ENCODE results near the gene SLC9A9. TPM values are rescaled to one million over a fixed set of nuclear protein-coding genes. Genes with fewer than 3 reads are reported as not detected.
"Not testable (repeated sequence)": the region's sequence is repeated elsewhere in the genome, so short reads cannot be mapped to it uniquely, and the experiment has no call there.

The SLC9A9 gene
- total and polyA plus RNA-seq, 4 donors = 3.3 to 15.0 (median 6.1) TPM

GRCh38 chr3:143875546-143875945, 27.3 kb upstream of the SLC9A9 start:
- H3K27ac ChIP-seq (ENCODE audit: low read depth in 1 of 2, low read length in 2 of 2) = no peak overlapping the region

GRCh38 chr3:143873553-143873952, 25.3 kb upstream of the SLC9A9 start:
- not testable (repeated sequence) for H3K27me3 ChIP-seq (ENCODE audit: control insufficient read depth in 4 of 4, insufficient read depth in 4 of 4, low read length in 3 of 4); H3K4me1 ChIP-seq (ENCODE audit: control insufficient read depth in 4 of 4, insufficient read depth in 4 of 4, low read length in 3 of 4); H3K9ac ChIP-seq (ENCODE audit: low read depth in 1 of 2, low read length in 2 of 2); H3K9me3 ChIP-seq (ENCODE audit: control insufficient read depth in 4 of 4, low read length in 3 of 4); H3K36me3 ChIP-seq (ENCODE audit: control insufficient read depth in 4 of 4, insufficient read depth in 3 of 4, low read depth in 1 of 4, low read length in 3 of 4); H3K27ac ChIP-seq (ENCODE audit: low read depth in 1 of 2, low read length in 2 of 2); DNase-seq (ENCODE audit: low spot score); H3K4me3 ChIP-seq (ENCODE audit: low read depth in 1 of 3, low read length in 3 of 3)
- WGBS = 88% methylated on average over 5 of the region's 5 CpGs

More at GRCh38 chr3:143875546-143875945, 27.3 kb upstream of the SLC9A9 start:
- H3K9ac ChIP-seq (ENCODE audit: low read depth in 1 of 2, low read length in 2 of 2) = no peak overlapping the region
- H3K4me1 ChIP-seq (ENCODE audit: control insufficient read depth in 4 of 4, insufficient read depth in 4 of 4, low read length in 3 of 4) = peaks cover 0 to 3% (median 0%) of the 10 kb centered on the region in 4 donors
- no peak for DNase-seq (ENCODE audit: low spot score)
- H3K27me3 ChIP-seq (ENCODE audit: control insufficient read depth in 4 of 4, insufficient read depth in 4 of 4, low read length in 3 of 4) = no peaks in the 10 kb centered on the region
- no peaks in the 10 kb centered on the region for H3K36me3 ChIP-seq (ENCODE audit: control insufficient read depth in 4 of 4, insufficient read depth in 3 of 4, low read depth in 1 of 4, low read length in 3 of 4)
- no peak for TF ChIP-seq TAF1 (conservative IDR thresholded peaks at IDR 0.05)
- peak in 1 of 2 donors; percentile 26 for TF ChIP-seq RAD21 (IDR thresholded peaks at IDR 0.05)
- TF ChIP-seq SP1 (IDR thresholded peaks at IDR 0.05) = peak; percentile 17
- no peak for TF ChIP-seq HNF4A (conservative IDR thresholded peaks at IDR 0.05)
- TF ChIP-seq RXRA (IDR thresholded peaks at IDR 0.05) = peak in 1 of 2 donors; percentile 7
- TF ChIP-seq NR2F2 (IDR thresholded peaks at IDR 0.05) = peak; percentile 69
- no peak for TF ChIP-seq HNF4G (IDR thresholded peaks at IDR 0.05)
- no peak for TF ChIP-seq JUND (IDR thresholded peaks at IDR 0.05)
- TF ChIP-seq, protein P1, sequence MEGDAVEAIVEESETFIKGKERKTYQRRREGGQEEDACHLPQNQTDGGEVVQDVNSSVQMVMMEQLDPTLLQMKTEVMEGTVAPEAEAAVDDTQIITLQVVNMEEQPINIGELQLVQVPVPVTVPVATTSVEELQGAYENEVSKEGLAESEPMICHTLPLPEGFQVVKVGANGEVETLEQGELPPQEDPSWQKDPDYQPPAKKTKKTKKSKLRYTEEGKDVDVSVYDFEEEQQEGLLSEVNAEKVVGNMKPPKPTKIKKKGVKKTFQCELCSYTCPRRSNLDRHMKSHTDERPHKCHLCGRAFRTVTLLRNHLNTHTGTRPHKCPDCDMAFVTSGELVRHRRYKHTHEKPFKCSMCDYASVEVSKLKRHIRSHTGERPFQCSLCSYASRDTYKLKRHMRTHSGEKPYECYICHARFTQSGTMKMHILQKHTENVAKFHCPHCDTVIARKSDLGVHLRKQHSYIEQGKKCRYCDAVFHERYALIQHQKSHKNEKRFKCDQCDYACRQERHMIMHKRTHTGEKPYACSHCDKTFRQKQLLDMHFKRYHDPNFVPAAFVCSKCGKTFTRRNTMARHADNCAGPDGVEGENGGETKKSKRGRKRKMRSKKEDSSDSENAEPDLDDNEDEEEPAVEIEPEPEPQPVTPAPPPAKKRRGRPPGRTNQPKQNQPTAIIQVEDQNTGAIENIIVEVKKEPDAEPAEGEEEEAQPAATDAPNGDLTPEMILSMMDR (IDR thresholded peaks at IDR 0.05; ENCODE audit: low read depth, low read length, missing input control) = no peak
- TF ChIP-seq EGR1 (IDR thresholded peaks at IDR 0.05; ENCODE audit: low read depth in 2 of 2) = no peak
- TF ChIP-seq, protein P2, sequence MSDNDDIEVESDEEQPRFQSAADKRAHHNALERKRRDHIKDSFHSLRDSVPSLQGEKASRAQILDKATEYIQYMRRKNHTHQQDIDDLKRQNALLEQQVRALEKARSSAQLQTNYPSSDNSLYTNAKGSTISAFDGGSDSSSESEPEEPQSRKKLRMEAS (IDR thresholded peaks at IDR 0.05) = no peak
- no peaks in the 10 kb centered on the region for H3K9me3 ChIP-seq (ENCODE audit: control insufficient read depth in 4 of 4, low read length in 3 of 4)
- no peak overlapping the region for H3K4me3 ChIP-seq (ENCODE audit: low read depth in 1 of 3, low read length in 3 of 3)

GRCh38 chr3:143865302-143865701, 17.0 kb upstream of the SLC9A9 start:
- H3K36me3 ChIP-seq (ENCODE audit: control insufficient read depth in 4 of 4, insufficient read depth in 3 of 4, low read depth in 1 of 4, low read length in 3 of 4) = no peaks in the 10 kb centered on the region
- no peaks in the 10 kb centered on the region for H3K4me1 ChIP-seq (ENCODE audit: control insufficient read depth in 4 of 4, insufficient read depth in 4 of 4, low read length in 3 of 4)
- H3K4me3 ChIP-seq (ENCODE audit: low read depth in 1 of 3, low read length in 3 of 3) = no peak overlapping the region
- 67% methylated on average over 1 of the region's 1 CpG for WGBS
- H3K27ac ChIP-seq (ENCODE audit: low read depth in 1 of 2, low read length in 2 of 2) = no peak overlapping the region
- no peak for DNase-seq (ENCODE audit: low spot score)
- TF ChIP-seq GABPA (IDR thresholded peaks at IDR 0.05 in 1 of 2, conservative IDR thresholded peaks at IDR 0.05 in 1 of 2) = no peak
- no peak for TF ChIP-seq EGR1 (IDR thresholded peaks at IDR 0.05; ENCODE audit: low read depth in 2 of 2)
- no peak for TF ChIP-seq HNF4G (IDR thresholded peaks at IDR 0.05)
- TF ChIP-seq FOXA1 (IDR thresholded peaks at IDR 0.05) = no peak
- no peak for TF ChIP-seq RAD21 (IDR thresholded peaks at IDR 0.05)
- no peak for TF ChIP-seq RXRA (IDR thresholded peaks at IDR 0.05)
- no peak for TF ChIP-seq REST (IDR thresholded peaks at IDR 0.05)
- no peak for TF ChIP-seq TAF1 (conservative IDR thresholded peaks at IDR 0.05)
- no peak for TF ChIP-seq HNF4A (conservative IDR thresholded peaks at IDR 0.05)
- TF ChIP-seq, protein P3, sequence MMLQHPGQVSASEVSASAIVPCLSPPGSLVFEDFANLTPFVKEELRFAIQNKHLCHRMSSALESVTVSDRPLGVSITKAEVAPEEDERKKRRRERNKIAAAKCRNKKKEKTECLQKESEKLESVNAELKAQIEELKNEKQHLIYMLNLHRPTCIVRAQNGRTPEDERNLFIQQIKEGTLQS (IDR thresholded peaks at IDR 0.05) = no peak
- TF ChIP-seq NR2F2 (IDR thresholded peaks at IDR 0.05) = no peak
- TF ChIP-seq FOXA2 (IDR thresholded peaks at IDR 0.05) = no peak
- TF ChIP-seq YY1 (IDR thresholded peaks at IDR 0.05) = no peak
- TF ChIP-seq SP1 (IDR thresholded peaks at IDR 0.05) = no peak
- TF ChIP-seq, protein P4, sequence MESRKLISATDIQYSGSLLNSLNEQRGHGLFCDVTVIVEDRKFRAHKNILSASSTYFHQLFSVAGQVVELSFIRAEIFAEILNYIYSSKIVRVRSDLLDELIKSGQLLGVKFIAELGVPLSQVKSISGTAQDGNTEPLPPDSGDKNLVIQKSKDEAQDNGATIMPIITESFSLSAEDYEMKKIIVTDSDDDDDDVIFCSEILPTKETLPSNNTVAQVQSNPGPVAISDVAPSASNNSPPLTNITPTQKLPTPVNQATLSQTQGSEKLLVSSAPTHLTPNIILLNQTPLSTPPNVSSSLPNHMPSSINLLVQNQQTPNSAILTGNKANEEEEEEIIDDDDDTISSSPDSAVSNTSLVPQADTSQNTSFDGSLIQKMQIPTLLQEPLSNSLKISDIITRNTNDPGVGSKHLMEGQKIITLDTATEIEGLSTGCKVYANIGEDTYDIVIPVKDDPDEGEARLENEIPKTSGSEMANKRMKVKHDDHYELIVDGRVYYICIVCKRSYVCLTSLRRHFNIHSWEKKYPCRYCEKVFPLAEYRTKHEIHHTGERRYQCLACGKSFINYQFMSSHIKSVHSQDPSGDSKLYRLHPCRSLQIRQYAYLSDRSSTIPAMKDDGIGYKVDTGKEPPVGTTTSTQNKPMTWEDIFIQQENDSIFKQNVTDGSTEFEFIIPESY (IDR thresholded peaks at IDR 0.05) = no peak
- peaks cover 0 to 4% (median 0%) of the 10 kb centered on the region in 4 donors for H3K27me3 ChIP-seq (ENCODE audit: control insufficient read depth in 4 of 4, insufficient read depth in 4 of 4, low read length in 3 of 4)
- H3K9ac ChIP-seq (ENCODE audit: low read depth in 1 of 2, low read length in 2 of 2) = no peak overlapping the region
- H3K9me3 ChIP-seq (ENCODE audit: control insufficient read depth in 4 of 4, low read length in 3 of 4) = no peaks in the 10 kb centered on the region
